K562 (cell line): ENCODE data around the gene IRF2. TPM values are rescaled to one million over a fixed set of nuclear protein-coding genes. Genes with fewer than 3 reads are reported as not detected.

Experiments
- ARID3B ChIP-seq: fragments of 250-450 bp; sonication (Bioruptor Pico); IDR thresholded peaks from 2 replicates; pipeline ENCODE4 v1.4.0; 2020; ENCODE audit warnings: borderline replicate concordance
- BCL6 ChIP-seq: fragments of 250-450 bp; sonication (Bioruptor Pico); IDR thresholded peaks from 2 replicates; pipeline ENCODE4 v1.4.0; 2020
- HDAC8 ChIP-seq: fragments of 450-650 bp; IDR thresholded peaks from 2 replicates; pipeline ENCODE4 v1.6.1; 2016; ENCODE audit warnings: mild to moderate bottlenecking, missing genetic modification characterization, moderate library complexity, missing compliant biosample characterization
- ILK ChIP-seq: fragments of 450-650 bp; IDR thresholded peaks from 2 replicates; pipeline ENCODE4 v1.6.1; 2016; ENCODE audit warnings: missing genetic modification characterization, low read depth, mild to moderate bottlenecking, missing compliant biosample characterization, moderate library complexity, borderline replicate concordance
- ZFP36 ChIP-seq: fragments of 150-350 bp; IDR thresholded peaks from 2 replicates; pipeline ENCODE4 v1.6.1; 2018; ENCODE audit warnings: low read length, low read depth; ENCODE audit not compliant: partially characterized antibody
- ZKSCAN8 ChIP-seq: fragments of 200-800 bp; sonication (Bioruptor generic); IDR thresholded peaks from 2 replicates; pipeline ENCODE4 v1.6.1; 2016; ENCODE audit warnings: missing genetic modification characterization, missing compliant biosample characterization
- ZNF395 ChIP-seq: fragments of 200-800 bp; sonication (Bioruptor generic); IDR thresholded peaks from 2 replicates; pipeline ENCODE4 v1.6.1; 2017; ENCODE audit warnings: missing genetic modification characterization, missing compliant biosample characterization
- polyA plus RNA-seq, 8 experiments: library from polyadenylated mRNA; depleted of rRNA in 4 of 8; stranded (reverse) in 5 of 8; unstranded in 3 of 8; fragments of >200 nt; fragmentation: Nextera tagmentation in 2 of 8; fragmentation: Illumina TruSeq in 1 of 8; extraction: Ambion mirVana in 2 of 8; extraction: Trizol in 1 of 8; gene quantifications; 2 replicates each; pipeline versions ENCODE4 v1.2.1 to v1.2.3, GENCODE V29; 2011 to 2014; ENCODE audit warnings: inconsistent platforms in 1 of 8, missing spikeins in 1 of 8
- total RNA-seq, 7 experiments: library from RNA; depleted of rRNA in 6 of 7; stranded (reverse); fragments of >200 nt in 6 of 7; fragmentation: Illumina TruSeq in 2 of 7; extraction: Trizol in 2 of 7; gene quantifications; 2 replicates each; pipeline versions ENCODE4 v1.2.1 to v1.2.3, GENCODE V29; 2011 to 2021; ENCODE audit warnings: low replicate concordance in 1 of 7

Gene IRF2
- total and polyA plus RNA-seq, 9 of the 15 experiments (the other 6 are each of a cell fraction or from before 2014, with no cell fraction given), result 7.1 to 17.1 (median 11.3) TPM

- peak; percentile 95 for TF ChIP-seq ZKSCAN8
- peak; percentile 28; the same call in 1 of the 2 replicates for TF ChIP-seq ARID3B (CRISPR knock-in tag)
- TF ChIP-seq ZFP36, result peak; percentile 52
- TF ChIP-seq BCL6 (CRISPR knock-in tag), result peak; percentile 78
- TF ChIP-seq ZNF395, result peak; percentile 99
- TF ChIP-seq HDAC8 (tag), result peak; percentile 98
- peak; percentile 94 for TF ChIP-seq ILK (tag)
Measured at GRCh38 chr4:184339398-184340193, 134.8 kb downstream of the IRF2 start (continued).
